ENCODE measurements around the gene MED4.
A peak's percentile ranks its signal among the peaks of the same experiment; 100 is the strongest.

GRCh38 chr13:48126944-48127830 lies 32.3 kb upstream of the MED4 start:
- TF ChIP-seq CTCF (IDR thresholded peaks at IDR 0.05; ENCODE audit: control extremely low read depth in 1 of 3, insufficient read depth in 1 of 3, low read depth in 1 of 3, low read length in 3 of 3) (peak in 2 of 3 experiments; percentile 51 to 58; a peak in 3 of 4 replicates), EP300 (IDR thresholded peaks at IDR 0.05; ENCODE audit: borderline replicate concordance in 1 of 2, low read depth in 2 of 2, low read length in 2 of 2) (0 out of 3 replicates have a peak, but pooled peaks of 1 of the 2 experiments have one; percentile 12), SIX5 (IDR thresholded peaks at IDR 0.05; ENCODE audit: low read depth, low read length) (no peak), POLR2AphosphoS5 (IDR thresholded peaks at IDR 0.05; ENCODE audit: low read depth, low read length) (no peak), USF2 (IDR thresholded peaks at IDR 0.05; ENCODE audit: low read length) (no peak), POLR2A (IDR thresholded peaks at IDR 0.05; ENCODE audit: control extremely low read depth in 1 of 2, low read depth in 2 of 2, low read length in 2 of 2) (no peak), JUND (IDR thresholded peaks at IDR 0.05; ENCODE audit: low read length) (no peak)
